ENCODE results near the gene OBSCN. TPM values are rescaled to one million over a fixed set of nuclear protein-coding genes. Genes with fewer than 3 reads are reported as not detected.

OBSCN gene
- total and polyA plus RNA-seq, 7 donors: 0.92 to 21.0 (median 13.1) TPM

DNA sequence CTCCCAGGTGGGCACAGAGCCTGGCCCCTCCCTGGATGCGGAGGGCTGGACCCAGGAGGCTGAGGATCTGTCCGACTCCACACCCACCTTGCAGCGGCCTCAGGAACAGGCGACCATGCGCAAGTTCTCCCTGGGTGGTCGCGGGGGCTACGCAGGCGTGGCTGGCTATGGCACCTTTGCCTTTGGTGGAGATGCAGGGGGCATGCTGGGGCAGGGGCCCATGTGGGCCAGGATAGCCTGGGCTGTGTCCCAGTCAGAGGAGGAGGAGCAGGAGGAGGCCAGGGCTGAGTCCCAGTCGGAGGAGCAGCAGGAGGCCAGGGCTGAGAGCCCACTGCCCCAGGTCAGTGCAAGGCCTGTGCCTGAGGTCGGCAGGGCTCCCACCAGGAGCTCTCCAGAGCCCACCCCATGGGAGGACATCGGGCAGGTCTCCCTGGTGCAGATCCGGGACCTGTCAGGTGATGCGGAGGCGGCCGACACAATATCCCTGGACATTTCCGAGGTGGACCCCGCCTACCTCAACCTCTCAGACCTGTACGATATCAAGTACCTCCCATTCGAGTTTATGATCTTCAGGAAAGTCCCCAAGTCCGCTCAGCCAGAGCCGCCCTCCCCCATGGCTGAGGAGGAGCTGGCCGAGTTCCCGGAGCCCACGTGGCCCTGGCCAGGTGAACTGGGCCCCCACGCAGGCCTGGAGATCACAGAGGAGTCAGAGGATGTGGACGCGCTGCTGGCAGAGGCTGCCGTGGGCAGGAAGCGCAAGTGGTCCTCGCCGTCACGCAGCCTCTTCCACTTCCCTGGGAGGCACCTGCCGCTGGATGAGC lies 164.5 kb downstream of the OBSCN start:
- Histone ChIP-seq H3K27ac (no peak overlapping the region), H3K4me3 (no peak overlapping the region), H3K27me3 (peaks cover 0 to 19% (median 0%) of the 10 kb centered on the region in 3 donors), H3K36me3 (no peaks in the 10 kb centered on the region), H3K9me3 (no peaks in the 10 kb centered on the region), H3K4me1 (peaks cover 0 to 12% (median 11%) of the 10 kb centered on the region in 4 donors)
- DNase-seq: peak; percentile 59
- intact Hi-C loops (cut with DNase I): no loop called here
- 21 to 65% methylated on average over 34 of the region's 34 CpGs for WGBS, 2 donors
- no peak for TF ChIP-seq EP300 (IDR thresholded peaks at IDR 0.05)
- TF ChIP-seq POLR2A (IDR thresholded peaks at IDR 0.05): no peak
- TF ChIP-seq, protein P1, sequence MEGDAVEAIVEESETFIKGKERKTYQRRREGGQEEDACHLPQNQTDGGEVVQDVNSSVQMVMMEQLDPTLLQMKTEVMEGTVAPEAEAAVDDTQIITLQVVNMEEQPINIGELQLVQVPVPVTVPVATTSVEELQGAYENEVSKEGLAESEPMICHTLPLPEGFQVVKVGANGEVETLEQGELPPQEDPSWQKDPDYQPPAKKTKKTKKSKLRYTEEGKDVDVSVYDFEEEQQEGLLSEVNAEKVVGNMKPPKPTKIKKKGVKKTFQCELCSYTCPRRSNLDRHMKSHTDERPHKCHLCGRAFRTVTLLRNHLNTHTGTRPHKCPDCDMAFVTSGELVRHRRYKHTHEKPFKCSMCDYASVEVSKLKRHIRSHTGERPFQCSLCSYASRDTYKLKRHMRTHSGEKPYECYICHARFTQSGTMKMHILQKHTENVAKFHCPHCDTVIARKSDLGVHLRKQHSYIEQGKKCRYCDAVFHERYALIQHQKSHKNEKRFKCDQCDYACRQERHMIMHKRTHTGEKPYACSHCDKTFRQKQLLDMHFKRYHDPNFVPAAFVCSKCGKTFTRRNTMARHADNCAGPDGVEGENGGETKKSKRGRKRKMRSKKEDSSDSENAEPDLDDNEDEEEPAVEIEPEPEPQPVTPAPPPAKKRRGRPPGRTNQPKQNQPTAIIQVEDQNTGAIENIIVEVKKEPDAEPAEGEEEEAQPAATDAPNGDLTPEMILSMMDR (IDR thresholded peaks at IDR 0.05): no peak

DNA sequence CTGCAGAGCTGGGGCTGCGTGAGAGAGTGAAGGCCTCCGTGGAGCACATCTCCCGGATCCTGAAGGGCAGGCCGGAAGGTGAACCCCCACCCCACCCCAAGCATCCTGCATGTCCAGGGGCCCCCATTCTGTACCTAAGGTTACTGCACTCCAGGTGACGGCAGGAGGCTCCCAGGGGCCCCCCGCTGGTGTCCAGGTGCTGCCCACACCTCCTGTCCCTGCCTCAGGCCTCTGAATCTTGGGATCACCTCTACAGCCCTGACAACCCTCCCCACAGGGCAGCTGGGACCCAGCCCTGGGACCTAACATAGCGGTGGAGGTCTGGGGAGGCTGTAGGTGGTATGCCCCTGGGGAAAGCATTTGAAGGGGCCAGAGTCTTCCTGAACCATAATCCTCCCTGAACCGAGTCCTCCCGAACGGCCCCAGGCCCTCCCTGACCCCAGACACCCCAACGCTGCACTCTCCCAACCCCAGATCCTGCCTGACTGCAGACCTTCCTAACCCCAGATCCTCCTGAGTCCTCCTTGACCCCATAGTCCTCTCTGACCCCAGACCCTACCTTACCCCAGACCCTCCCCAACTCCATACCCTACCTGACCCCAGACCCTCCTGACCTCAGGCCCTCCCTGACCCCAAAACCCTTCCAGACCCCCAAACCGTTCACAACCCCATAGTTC lies 165.3 kb downstream of the OBSCN start:
- peak; percentile 56 for DNase-seq

DNA sequence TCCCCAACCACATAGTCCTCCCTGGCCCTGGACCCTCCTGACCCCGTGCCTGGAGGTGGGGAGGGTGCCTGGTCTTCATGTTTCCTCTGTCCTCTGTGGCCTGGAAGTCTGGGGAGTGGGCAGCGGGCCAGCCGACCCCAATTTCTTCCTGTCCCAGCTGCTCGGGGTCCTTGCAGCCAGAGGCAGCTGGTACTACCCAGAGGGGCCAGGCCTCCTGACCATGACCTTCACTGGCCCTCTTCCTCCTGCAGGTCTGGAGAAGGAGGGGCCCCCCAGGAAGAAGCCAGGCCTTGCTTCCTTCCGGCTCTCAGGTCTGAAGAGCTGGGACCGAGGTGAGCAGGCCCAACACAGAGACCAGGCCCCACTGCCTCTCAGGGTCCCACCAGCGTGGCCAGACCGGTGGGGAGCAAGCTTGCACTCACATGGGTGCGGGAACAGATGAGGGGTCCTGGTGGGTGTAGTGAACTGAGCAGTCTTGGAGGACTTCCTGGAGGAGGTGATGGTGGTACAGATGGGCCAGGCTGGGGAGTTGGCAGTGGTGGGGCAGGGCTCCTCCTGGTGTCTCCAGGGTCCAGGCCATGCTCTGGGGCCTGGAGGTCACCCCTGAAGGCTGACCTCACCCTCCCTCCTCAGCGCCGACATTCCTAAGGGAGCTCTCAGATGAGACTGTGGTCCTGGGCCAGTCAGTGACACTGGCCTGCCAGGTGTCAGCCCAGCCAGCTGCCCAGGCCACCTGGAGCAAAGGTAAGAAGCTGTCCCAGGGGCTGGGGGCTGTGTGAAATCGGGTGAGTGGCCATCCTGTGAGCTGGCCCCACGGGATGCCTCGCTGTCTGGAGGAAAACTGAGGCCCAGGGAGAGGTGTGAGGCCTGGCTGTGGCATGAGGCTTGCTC lies 166.1 kb downstream of the OBSCN start:
- TF ChIP-seq, protein P1 (IDR thresholded peaks at IDR 0.05): no peak
- TF ChIP-seq POLR2A (IDR thresholded peaks at IDR 0.05) (no peak), EP300 (IDR thresholded peaks at IDR 0.05) (no peak), POLR2AphosphoS5 (IDR thresholded peaks at IDR 0.05) (no peak)
- peak; percentile 65 for DNase-seq
- Histone ChIP-seq H3K27ac (peak overlapping the region; percentile 60 to 74 (median 67)), H3K4me3 (no peak overlapping the region), H3K36me3 (no peaks in the 10 kb centered on the region), H3K27me3 (peaks cover 0 to 10% (median 0%) of the 10 kb centered on the region in 3 donors), H3K4me1 (peaks cover 0 to 23% (median 21%) of the 10 kb centered on the region in 4 donors), H3K9me3 (no peaks in the 10 kb centered on the region)
- 90 to 91% methylated on average over 14 of the region's 14 CpGs for WGBS, 2 donors
- intact Hi-C loops (cut with DNase I): no loop called here

More for the DNA sequence above, 165.3 kb downstream of the OBSCN start:
- intact Hi-C loops (cut with DNase I): no loop called here
- Histone ChIP-seq H3K36me3 (no peaks in the 10 kb centered on the region), H3K4me1 (peaks cover 0 to 15% (median 14%) of the 10 kb centered on the region in 4 donors), H3K9me3 (no peaks in the 10 kb centered on the region), H3K27ac (no peak overlapping the region), H3K27me3 (peaks cover 0 to 11% (median 0%) of the 10 kb centered on the region in 3 donors), H3K4me3 (no peak overlapping the region)
- WGBS, 2 donors: 55 to 79% methylated on average over 12 of the region's 12 CpGs
- TF ChIP-seq EP300 (IDR thresholded peaks at IDR 0.05) (no peak), POLR2A (IDR thresholded peaks at IDR 0.05) (no peak), POLR2AphosphoS5 (IDR thresholded peaks at IDR 0.05) (no peak)
- TF ChIP-seq, protein P1 (IDR thresholded peaks at IDR 0.05): no peak

GRCh38 chr1:228374711-228375577 lies 167.1 kb downstream of the OBSCN start:
- TF ChIP-seq POLR2A (IDR thresholded peaks at IDR 0.05) (no peak), POLR2AphosphoS5 (IDR thresholded peaks at IDR 0.05) (peak in 3 of 4 donors; percentile 10 to 84 (median 33)), EP300 (IDR thresholded peaks at IDR 0.05) (peak in 2 of 4 donors; percentile 15 to 91)
- TF ChIP-seq, protein P1 (IDR thresholded peaks at IDR 0.05): no peak
- DNase-seq: peak; percentile 95
- 78 to 81% methylated on average over 25 of the region's 25 CpGs for WGBS, 2 donors
- Histone ChIP-seq H3K27ac (peak overlapping the region; percentile 60 to 74 (median 70)), H3K27me3 (peaks cover 0 to 15% (median 0%) of the 10 kb centered on the region in 3 donors), H3K4me3 (no peak overlapping the region), H3K9me3 (no peaks in the 10 kb centered on the region), H3K4me1 (peaks cover 0 to 31% (median 26%) of the 10 kb centered on the region in 4 donors), H3K36me3 (no peaks in the 10 kb centered on the region)
- intact Hi-C loops (cut with DNase I): no loop called here

Measured in sigmoid colon (tissue), 7 donors.